Stimulated activated CD4-positive, alpha-beta T cell treated with anti-CD3 and anti-CD28 coated beads, Interleukin-2, amount 100 ng/mL, for 24 hours (primary cell): ENCODE results near the gene SULT1C3.
"Not testable (repeated sequence)": the region's sequence is repeated elsewhere in the genome, so short reads cannot be mapped to it uniquely, and the experiment has no call there.

Experiments
- DNase-seq, 2 donors: peaks; one replicate each; pipeline ENCODE4 v3.0.0-alpha.2; 2020

Gene SULT1C3

DNA sequence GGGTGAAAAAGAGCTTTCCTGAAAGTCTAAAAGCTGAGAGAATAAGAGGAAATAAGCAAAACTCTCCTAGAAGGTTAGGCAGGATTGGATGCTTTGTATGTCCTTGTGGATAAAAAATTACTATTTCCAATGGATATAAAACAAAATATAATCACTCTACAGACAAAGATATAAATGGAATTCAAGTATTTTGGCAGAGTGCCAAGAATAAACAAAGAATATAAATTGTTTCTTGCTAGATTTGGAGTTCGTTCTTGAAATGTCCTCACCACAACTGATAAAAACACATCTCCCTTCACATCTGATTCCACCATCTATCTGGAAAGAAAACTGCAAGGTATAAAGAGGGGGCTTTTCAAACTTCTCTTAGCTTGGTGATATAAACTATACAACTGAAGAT, 13.3 kb downstream of the SULT1C3 start:
- DNase-seq, result no peak

DNA sequence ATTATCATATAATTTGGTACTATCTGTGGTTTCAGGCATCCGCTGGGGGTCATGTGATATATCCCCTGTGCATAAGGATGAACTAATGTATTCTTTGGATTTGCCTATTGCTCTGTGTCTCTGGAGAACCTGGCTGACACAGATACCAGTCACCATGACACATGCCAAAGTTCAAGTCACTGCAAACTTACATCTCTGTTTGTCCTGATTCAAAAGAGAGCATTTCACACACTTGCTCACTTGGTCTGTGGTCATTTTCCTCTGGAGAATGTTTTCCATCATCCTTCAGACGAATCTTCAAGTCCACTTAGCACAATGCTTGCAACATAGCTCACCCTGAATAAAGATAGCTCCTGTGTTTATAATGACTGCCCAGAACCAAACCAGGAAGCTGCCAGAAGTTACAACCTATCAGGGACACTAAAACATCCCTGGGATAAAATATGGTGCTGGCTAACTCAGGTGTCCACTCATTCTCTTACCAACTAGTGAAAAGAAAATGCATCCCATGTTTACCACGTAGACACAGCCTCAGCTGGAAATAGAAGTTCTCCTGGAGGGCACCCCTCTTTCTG, 18.1 kb downstream of the SULT1C3 start:
- no peak for DNase-seq

- DNase-seq, result no peak
Observed at GRCh38 chr2:108260773-108261172, 21.0 kb downstream of the SULT1C3 start.

- no peak for DNase-seq
Observed at GRCh38 chr2:108262036-108262435, 22.3 kb downstream of the SULT1C3 start.

- no peak for DNase-seq
Observed at GRCh38 chr2:108263401-108263800, 23.6 kb downstream of the SULT1C3 start.

DNA sequence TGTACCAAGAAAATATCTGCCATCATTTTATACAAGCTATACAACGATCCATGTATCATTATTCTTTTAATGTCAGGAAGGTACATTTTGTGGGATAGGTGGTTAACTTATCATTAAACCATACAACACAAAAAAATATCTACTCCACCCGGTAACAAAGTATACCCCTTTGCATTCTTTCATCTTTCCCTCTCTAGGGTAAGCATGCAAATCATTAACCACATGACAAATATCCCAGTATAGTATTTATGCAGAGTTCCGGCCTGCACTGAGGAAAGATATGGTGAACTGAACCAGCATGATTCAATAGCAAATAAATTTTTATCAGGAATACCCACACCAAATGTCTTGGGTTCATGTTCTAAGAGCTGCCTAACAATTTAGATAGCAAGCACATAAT, 26.4 kb downstream of the SULT1C3 start:
- DNase-seq, result no peak

- no peak for DNase-seq
Observed at GRCh38 chr2:108267101-108267500, 27.3 kb downstream of the SULT1C3 start.

GRCh38 chr2:108268001-108268400, 28.2 kb downstream of the SULT1C3 start:
- no peak for DNase-seq

GRCh38 chr2:108270346-108270745, 30.6 kb downstream of the SULT1C3 start:
- no peak for DNase-seq

DNA sequence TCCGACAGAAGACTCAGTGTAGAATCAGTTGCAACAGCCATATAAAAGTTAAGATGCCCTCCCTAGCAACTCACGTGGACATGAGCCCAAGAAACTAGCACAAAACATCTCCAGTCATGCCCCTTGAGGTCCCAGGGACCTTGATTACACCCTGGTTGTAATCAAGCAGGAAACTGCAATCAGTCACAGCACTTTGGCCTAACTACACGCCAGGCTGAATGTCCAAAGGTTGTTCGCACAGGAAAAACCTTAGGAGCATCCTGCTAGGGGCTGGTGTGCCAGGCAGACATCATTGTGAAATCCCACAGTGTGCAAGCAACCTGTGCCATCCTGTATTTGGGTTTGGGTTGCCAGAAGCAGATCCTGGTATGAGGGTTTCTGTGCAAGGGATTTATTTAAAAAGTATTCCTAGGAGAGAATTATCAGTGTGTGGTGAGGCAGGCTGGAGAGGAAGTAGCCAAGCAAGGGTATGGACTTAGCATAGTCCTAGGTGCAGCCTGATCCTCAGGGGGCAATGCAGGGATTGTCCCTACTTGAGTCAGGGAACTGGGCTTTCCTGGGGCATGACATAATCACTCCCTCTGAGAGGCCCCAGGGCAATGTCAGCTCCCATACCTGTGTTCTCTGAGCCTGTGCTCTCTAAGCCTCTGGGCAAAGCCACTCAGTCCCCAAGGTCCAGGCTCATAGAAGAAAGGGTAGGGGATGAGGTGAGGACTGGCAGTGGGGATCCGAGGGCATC, 31.2 kb downstream of the SULT1C3 start:
- no peak for DNase-seq

- DNase-seq, result no peak
Observed at GRCh38 chr2:108271691-108272253, 32.0 kb downstream of the SULT1C3 start.

- no peak for DNase-seq
Observed at GRCh38 chr2:108278631-108279030, 38.9 kb downstream of the SULT1C3 start.

DNA sequence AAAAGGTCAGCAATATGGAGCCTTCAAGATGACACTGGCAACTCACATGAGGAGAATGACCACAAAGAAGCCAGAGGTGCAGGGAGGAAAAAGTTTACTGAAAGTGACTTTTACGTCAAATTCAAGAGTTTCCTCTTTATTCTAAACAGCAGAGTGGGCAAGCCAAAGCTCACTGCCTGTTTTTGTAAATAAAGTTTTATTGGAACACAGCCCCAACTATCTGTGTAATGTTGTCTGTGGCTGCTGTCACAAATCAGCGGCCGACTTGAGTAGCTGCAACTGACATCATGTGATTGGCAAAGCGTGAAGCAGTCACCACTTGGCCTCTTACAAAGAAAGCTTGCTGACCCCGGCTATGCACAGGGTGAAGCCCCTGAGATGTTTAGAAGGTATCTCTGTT, 39.7 kb downstream of the SULT1C3 start:
- no peak for DNase-seq

GRCh38 chr2:108280466-108280865, 40.7 kb downstream of the SULT1C3 start:
- DNase-seq, result no peak

- DNase-seq, result not testable (repeated sequence)
Observed at GRCh38 chr2:108284566-108284965, 44.8 kb downstream of the SULT1C3 start.

GRCh38 chr2:108285616-108286015, 45.8 kb downstream of the SULT1C3 start:
- no peak for DNase-seq

- no peak for DNase-seq
Observed at GRCh38 chr2:108287169-108287568, 47.4 kb downstream of the SULT1C3 start.

DNA sequence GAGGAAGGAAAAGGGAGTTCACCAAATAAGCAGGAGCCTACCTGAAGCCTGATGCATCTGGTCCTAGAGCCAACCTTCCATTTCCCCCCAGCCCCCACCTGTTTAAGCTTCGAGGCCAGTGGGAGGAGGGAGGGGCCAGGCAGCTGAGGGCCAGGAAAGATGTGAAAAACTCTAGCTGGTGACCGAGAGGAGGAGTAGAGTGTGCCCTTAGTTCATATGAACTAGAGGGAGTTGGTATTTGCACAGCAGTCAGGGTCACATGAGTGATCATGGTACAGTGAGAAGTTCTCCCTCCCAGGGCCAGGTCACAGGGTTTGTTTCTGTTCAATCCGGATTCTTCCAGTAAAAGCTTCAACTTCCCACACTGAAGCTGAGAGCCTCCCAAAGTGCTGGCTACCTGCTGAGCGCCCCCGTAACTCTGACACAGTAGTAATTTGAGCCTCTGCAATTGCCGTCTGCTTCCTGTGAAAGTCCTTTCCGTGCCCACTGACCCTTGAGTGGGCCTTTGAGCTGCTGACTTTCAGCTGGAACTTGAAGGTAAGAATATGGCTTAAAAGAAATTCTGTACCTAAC, 48.9 kb downstream of the SULT1C3 start, which contains the start of gene SULT1C2:
Gene SULT1C2 (plus strand): TSS at position 362 of the 573 bp plus-strand sequence. CDS start 4,773 bp downstream, outside the sequence.
- DNase-seq, result no peak

- no peak for DNase-seq
Observed at GRCh38 chr2:108293850-108294249, 54.1 kb downstream of the SULT1C3 start.

- DNase-seq, result no peak
Observed at GRCh38 chr2:108297436-108298141, 57.8 kb downstream of the SULT1C3 start.

DNA sequence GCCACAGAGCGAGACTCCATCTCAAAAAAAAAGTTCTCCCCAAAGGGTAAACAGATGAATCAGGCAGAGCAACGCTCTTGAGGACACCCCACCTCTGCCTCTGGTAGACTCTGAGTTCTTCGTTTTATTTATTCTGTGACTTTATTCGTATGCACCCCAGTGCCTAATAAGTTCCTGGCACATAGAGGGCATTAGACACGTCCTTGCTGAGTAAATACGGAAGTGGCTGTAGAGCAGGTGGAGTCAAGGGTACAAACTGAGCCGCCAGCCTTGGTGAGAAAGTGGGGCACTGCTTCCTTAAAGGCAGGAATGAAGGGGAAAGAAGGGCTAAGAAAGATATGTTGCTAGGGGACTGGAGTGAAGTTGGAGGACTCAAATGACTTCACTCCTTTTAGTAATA, 61.8 kb downstream of the SULT1C3 start:
- no peak for DNase-seq

GRCh38 chr2:108304975-108305374, 65.2 kb downstream of the SULT1C3 start:
- DNase-seq, result no peak

- no peak for DNase-seq
Observed at GRCh38 chr2:108305901-108306300, 66.1 kb downstream of the SULT1C3 start.
